AG04450 (cell line): ENCODE results near the gene PBX1. TPM values are rescaled to one million over a fixed set of nuclear protein-coding genes. Genes with fewer than 3 reads are reported as not detected.

Experiments used
- CTCF ChIA-PET: fragments of 300-600, 350-600 bp; formaldehyde crosslinking; extraction: SDS; loops from one replicate; lab custom pipeline; 2022; ENCODE audit warnings: antibody characterized with exemption, inconsistent platforms; lab: Charles Lee
- POLR2A ChIA-PET: fragments of 350-600 bp; formaldehyde crosslinking; extraction: SDS; loops from one replicate; lab custom pipeline; 2021; ENCODE audit warnings: antibody characterized with exemption, inconsistent platforms; lab: Yijun Ruan, JAX
- DNase-seq: peaks from one replicate; pipeline ENCODE4 v3.0.0-alpha.2; 2011; ENCODE audit warnings: low read depth, low spot score
- H3K27ac ChIP-seq: one replicate; pipeline ENCODE4 v1.5.1; 2012; ENCODE audit warnings: low read depth, low read length, control low read depth
- H3K27me3 ChIP-seq: one replicate; pipeline ENCODE4 v1.6.0; 2012; ENCODE audit warnings: low read length; ENCODE audit not compliant: control insufficient read depth, insufficient read depth
- H3K4me3 ChIP-seq: 2 replicates; pipeline ENCODE4 v1.5.1; 2011; ENCODE audit warnings: mild to moderate bottlenecking, low read depth, low read length, control low read depth
- H3K9me3 ChIP-seq: 2 replicates; pipeline ENCODE4 v1.5.1; 2012; ENCODE audit warnings: low read length; ENCODE audit not compliant: control insufficient read depth, insufficient read depth
- polyA plus RNA-seq: library from polyadenylated mRNA; depleted of rRNA; stranded (reverse); fragments of >200 nt; gene quantifications from 2 replicates; pipeline ENCODE4 v1.2.3, GENCODE V29; 2011
- TF ChIP-seq, protein P1 (sequence below): IDR thresholded peaks from 2 replicates; pipeline ENCODE4 v1.5.1; 2011; ENCODE audit warnings: low read depth, low read length, control low read depth, inconsistent platforms

The PBX1 gene
- polyA plus RNA-seq, 1 experiment, result 49.9 TPM

DNA sequence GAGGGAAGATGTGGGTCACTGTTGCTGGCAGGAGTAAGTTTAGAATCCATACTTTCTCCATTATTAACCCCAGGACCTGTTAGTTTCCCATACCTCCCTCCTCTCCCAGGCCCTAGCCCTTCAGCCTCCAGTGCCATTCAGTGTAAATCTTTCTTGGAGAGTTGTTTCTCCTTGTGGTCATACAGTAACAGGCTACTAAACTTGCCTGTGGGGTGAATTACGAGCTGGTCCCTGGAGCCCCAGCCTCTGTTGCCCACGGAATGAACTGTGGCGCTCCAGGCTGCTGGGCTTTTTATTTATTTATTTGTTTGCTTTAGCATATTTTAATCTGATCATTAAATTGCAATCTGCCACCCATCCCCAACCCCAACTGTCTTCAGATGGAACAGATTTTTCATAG, 305.2 kb downstream of the PBX1 start:
- Histone ChIP-seq H3K4me3 (no peak overlapping the region), H3K27me3 (peaks cover 7% of the 10 kb centered on the region)
- CTCF ChIA-PET, result no interaction called here

GRCh38 chr1:164865385-164865784, 306.4 kb downstream of the PBX1 start:
- no peak for DNase-seq
- H3K27me3 ChIP-seq, result peaks cover 7% of the 10 kb centered on the region
- POLR2A ChIA-PET, result no interaction called here
- no peaks in the 10 kb centered on the region for H3K9me3 ChIP-seq
- TF ChIP-seq, protein P1, sequence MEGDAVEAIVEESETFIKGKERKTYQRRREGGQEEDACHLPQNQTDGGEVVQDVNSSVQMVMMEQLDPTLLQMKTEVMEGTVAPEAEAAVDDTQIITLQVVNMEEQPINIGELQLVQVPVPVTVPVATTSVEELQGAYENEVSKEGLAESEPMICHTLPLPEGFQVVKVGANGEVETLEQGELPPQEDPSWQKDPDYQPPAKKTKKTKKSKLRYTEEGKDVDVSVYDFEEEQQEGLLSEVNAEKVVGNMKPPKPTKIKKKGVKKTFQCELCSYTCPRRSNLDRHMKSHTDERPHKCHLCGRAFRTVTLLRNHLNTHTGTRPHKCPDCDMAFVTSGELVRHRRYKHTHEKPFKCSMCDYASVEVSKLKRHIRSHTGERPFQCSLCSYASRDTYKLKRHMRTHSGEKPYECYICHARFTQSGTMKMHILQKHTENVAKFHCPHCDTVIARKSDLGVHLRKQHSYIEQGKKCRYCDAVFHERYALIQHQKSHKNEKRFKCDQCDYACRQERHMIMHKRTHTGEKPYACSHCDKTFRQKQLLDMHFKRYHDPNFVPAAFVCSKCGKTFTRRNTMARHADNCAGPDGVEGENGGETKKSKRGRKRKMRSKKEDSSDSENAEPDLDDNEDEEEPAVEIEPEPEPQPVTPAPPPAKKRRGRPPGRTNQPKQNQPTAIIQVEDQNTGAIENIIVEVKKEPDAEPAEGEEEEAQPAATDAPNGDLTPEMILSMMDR, result no peak
- CTCF ChIA-PET, result no interaction called here
- no peak overlapping the region for H3K4me3 ChIP-seq
- no peak overlapping the region for H3K27ac ChIP-seq

More for the DNA sequence above, 305.2 kb downstream of the PBX1 start:
- DNase-seq, result no peak
- Histone ChIP-seq H3K27ac (no peak overlapping the region), H3K9me3 (no peaks in the 10 kb centered on the region)
- TF ChIP-seq, protein P1, result no peak
- POLR2A ChIA-PET, result no interaction called here

GRCh38 chr1:164867590-164867989, 308.6 kb downstream of the PBX1 start:
- Histone ChIP-seq H3K4me3 (no peak overlapping the region), H3K9me3 (no peaks in the 10 kb centered on the region), H3K27ac (no peak overlapping the region), H3K27me3 (peaks cover 2% of the 10 kb centered on the region)
- TF ChIP-seq, protein P1, result no peak
- POLR2A ChIA-PET, result no interaction called here
- no peak for DNase-seq
- CTCF ChIA-PET, result no interaction called here

DNA sequence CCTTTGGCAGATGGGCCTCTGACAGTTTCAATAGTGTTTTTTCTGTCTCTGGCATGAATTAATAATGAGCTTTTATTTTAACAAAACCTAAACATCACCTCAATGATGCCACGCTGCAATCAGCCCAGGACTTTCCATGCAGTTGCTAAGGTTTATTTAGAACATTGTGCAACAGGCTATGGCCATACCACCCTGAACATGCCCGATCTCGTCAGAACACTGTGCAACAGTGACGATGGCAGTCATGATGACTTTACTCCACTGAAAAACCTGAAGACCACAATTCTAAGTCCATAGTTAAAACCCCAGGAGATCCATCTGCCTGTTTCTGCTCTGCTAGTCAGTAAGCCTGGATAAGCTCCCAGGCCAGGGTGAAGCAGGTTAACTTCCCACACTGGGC, 310.0 kb downstream of the PBX1 start:
- TF ChIP-seq, protein P1, result no peak
- H3K27me3 ChIP-seq, result peaks cover 2% of the 10 kb centered on the region
- no peaks in the 10 kb centered on the region for H3K9me3 ChIP-seq
- CTCF ChIA-PET, result no interaction called here
- no peak for DNase-seq
- no peak overlapping the region for H3K4me3 ChIP-seq
- no peak overlapping the region for H3K27ac ChIP-seq
- POLR2A ChIA-PET, result no interaction called here

- TF ChIP-seq, protein P1, result no peak
- CTCF ChIA-PET, result no interaction called here
- POLR2A ChIA-PET, result no interaction called here
These were observed 316.5 kb downstream of the PBX1 start for GRCh38 chr1:164875518-164875917.

More at GRCh38 chr1:164875518-164875917, 316.5 kb downstream of the PBX1 start:
- Histone ChIP-seq H3K9me3 (no peaks in the 10 kb centered on the region), H3K27ac (no peak overlapping the region), H3K4me3 (no peak overlapping the region), H3K27me3 (no peaks in the 10 kb centered on the region)
- no peak for DNase-seq
